Left renal cortex interstitium (tissue), 4 donors: ENCODE results near the gene RPS3A. TPM values are rescaled to one million over a fixed set of nuclear protein-coding genes. Genes with fewer than 3 reads are reported as not detected.
A peak's percentile ranks its signal among the peaks of the same experiment; 100 is the strongest.
"Not testable (repeated sequence)": the region's sequence is repeated elsewhere in the genome, so short reads cannot be mapped to it uniquely, and the experiment has no call there.

Source experiments
- DNase-seq, 4 donors: peaks; one replicate each; pipeline ENCODE4 v3.0.0-alpha.2; 2013; ENCODE audit warnings: low read depth in 4 of 4, low spot score in 2 of 4, missing footprints in 1 of 4
- polyA plus RNA-seq, 4 donors: library from polyadenylated mRNA; unstranded; fragments of 120-200 nt; gene quantifications; one replicate each; pipeline ENCODE4 v1.2.1, GENCODE V29; 2013; ENCODE audit not compliant: insufficient read length in 4 of 4

RPS3A gene
- 1,000 to 10,000 TPM; 3,701 to 4,907 (median 4,066) TPM for polyA plus RNA-seq

DNA sequence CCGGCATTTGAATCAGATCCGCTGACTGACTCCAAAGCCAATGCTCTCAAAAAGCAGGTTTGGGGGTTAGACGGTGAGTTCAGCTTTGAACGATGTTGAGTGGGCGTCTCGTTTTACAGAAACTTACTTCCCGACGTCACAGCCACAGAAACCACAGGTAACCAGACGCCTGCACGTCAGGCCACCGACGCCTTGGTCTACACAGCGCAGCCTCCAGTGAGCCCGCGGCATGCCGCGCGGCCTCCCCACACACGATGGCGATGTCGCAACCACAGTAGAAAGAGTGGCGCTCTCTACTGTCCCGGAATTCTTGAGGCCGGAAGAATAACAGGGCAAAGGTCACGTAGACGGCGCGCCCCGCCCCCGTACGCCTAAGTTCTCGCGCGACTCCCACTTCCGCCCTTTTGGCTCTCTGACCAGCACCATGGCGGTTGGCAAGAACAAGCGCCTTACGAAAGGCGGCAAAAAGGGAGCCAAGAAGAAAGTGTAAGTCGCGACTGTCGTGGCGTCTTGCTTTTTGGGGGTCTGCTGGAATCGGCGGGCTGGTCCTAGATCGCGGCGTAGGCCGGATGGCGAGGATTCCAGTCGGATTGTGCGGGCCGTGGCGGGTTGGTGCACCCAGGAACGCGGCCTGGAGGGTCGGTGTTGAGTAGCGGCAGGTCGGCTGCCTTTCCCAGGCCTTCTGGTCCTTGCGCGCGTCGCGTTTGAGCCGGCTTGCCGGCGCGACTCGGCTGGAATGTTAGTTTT, at the start of gene RPS3A:
Gene RPS3A (plus strand): TSS at position 400 of the 747 bp plus-strand sequence. CDS start 25 bp downstream, at position 425.
- DNase-seq = peak; percentile 92 to 97 (median 94)

DNA sequence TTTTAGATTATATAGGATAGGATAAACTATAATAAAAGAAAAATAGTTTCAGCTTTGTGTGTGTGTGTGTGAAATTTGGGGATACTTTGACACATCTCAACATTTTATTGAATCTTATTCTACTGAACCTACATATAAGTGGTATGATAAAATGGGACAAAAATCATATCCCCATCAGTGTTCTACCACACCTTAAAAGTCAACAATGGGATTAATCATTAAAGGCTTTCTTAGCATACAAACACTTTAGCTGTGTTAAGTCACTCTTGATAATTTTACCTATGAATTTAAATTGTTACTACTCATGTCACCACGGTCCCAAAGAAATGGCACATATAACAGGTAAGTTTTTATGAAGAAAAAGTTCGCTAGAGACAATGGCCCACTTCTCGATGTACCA, 46.6 kb upstream of the RPS3A start:
- DNase-seq = no peak

DNA sequence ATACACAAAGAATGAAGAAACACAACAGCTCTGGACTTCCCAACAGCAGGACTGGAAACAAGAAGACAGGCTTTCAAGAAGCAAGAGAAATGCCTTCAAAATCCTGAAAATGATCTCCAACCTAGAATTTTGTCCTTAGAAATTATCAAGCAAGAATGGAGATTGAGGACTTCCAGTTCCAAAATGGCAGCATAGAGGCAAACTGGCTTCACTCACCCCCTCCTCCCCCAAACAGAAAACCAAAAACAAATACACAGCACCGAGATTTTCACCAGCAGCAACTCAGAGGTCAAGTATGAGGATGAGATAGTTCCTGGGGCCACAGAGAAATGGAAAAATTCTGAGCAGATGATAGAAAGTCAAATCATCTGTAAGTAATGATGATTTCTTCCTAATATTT, 43.9 kb upstream of the RPS3A start:
- DNase-seq = no peak

DNA sequence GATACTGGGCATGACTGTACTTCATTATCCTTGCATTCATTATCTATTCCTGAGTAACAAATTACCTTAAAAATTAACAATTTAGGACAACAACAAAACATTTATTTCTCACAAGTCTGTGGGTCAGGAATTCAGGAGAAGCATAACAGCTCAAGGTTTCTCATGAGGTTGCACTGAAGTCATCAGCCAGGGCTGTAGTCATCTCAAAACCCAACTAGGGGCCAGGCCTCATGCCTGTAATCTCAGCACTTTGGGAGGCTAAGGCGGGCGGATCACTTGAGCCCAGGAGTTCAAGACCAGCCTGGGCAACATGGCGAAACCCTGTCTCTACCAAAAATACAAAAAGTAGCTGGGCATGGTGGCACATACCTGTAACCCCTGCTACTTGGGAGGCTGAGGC, 36.3 kb upstream of the RPS3A start:
- DNase-seq = not testable (repeated sequence)

DNA sequence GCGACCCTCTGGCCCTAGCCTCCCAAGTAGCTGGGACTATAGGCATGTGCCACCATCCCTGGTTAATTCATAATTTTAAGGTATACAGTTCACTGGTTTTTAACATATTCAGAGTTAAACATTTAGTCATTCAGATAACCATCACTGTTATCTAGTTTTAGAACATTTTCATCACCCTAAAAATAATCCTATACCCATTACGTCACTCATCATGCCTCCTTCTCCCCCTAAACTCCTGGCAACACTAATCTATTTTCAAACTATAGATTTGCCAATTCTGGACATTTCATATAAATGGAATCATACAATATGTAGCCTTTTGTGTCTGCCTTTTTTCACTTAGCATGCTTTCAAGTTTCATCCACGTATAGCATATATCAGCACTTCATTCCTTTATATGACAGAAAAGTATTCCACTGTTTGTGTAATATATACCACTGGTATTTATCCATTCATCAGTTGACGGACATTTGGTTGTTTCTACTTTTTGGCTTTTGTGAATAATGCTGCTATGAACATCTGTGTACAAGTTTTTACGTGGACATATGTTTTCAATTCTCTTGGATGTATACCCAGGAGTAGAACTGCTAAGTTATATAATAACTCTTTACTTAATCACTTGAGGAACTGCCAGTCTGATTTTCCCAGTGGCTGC, 32.0 kb upstream of the RPS3A start:
- DNase-seq = no peak

DNA sequence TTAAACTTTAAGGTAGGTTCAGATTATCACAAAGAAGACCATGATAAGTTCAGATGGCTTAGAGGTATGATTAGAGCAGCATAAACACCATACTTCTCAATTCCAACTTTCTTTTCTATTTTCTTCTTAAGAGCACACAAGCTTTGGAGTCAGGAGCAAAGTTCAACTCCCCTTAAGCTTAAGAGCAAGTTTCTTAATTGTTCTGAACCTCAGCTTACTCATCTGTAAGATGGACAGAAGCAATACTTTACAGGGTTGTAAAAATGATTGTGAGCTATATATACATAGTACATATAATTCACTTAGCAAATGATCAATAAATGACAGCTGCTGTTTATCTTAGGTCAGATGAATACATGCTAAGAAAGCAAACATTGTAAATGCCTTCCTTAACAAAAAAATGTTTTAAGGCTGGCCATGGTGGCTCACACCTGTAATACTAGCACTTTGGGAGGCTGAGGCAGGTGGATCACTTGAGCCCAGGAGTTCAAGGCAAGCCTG, 25.0 kb upstream of the RPS3A start:
- DNase-seq = no peak

DNA sequence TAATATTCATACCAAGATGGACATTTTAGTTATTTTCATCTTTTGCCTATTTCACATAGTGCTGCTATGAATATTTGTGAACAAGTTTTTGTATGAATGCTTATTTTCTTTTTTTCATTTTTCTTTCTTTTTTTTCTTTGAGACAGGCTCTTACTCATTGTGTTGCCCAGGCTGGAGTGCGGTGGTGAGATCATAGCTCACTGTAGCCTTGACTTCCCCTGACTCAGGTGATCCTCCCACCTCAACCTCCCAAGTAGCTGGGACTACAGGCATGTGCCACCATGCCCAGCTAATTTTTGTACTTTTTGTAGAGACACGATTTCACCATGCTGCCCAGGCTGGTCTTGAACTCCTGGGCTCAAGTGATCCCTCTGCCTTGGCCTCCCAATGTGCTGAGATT, 21.4 kb upstream of the RPS3A start:
- DNase-seq = not testable (repeated sequence)

DNA sequence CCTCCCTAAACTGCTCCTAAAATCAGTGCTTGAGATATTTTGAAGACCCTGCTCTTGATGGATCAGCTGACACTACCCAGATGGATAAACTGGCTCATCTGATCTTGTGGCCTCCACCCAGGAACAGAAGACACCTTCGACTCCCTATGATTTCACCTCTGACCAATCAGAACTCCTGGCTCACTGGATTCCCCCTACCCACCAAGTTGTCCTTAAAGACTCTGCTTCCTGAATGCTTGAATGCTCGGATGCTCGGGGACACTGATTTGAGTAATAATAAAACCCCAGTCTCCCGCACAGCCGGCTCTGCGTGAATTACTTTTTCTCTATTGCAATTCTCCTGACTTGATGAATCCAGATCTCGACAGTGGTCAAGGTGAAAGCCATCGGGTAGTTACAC, 12.0 kb upstream of the RPS3A start:
- DNase-seq = no peak

DNA sequence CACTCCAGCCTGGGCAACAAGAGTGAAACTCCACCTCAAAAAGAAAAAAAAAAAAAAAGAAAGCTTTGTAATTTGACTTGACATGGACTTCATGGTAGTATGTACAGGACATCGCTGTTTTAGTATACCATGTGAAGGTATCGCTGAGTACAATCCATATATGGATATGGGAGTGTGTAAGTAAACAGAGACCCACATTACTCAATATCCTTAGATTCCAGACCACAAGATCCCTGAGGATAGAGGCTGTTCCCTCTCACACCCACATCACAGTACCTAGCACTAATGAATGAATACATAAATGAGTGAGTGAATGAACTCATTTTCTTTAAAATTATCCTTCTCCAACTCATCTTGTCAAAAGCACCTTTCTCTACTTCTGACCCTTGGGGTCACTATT, 8.4 kb upstream of the RPS3A start:
- DNase-seq = no peak

DNA sequence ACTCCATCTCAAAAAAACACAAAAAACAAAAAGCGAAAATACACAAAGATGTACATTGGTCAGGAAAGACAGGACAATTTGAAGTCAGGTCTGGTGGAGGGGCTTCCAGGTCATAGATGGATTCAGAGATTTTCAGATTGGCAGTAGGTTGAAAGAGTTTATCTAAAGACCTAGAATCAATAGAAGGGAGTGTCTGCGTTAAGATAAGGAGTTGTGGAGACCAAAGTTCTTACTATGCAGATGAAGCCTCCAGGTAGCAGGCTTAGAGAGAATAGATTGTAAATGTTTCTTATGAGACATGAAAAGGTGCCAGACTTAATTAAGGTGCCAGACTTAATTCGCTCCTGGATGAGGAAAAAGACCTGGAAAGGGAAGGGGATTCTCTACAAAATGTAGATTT, 6.9 kb upstream of the RPS3A start:
- DNase-seq = no peak

DNA sequence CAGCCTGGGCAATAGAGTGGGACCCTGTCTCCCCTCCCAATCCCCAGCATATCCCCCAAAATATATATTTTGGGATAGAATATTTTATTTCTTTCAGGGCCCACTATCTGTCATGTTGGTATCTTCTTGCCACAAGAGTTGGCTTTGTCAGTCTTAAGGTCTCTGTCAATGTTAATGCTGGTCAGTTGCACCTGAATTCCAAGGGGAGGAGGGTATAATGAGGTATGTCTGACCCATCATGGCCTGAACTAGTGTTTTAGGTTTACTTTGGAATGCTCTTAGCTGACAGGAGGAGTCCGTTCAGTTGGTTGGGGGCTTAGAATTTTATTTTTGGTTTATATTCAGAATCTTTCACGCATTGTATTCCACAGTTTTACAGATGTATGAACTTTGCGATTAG, 6.2 kb upstream of the RPS3A start:
- DNase-seq = no peak

DNA sequence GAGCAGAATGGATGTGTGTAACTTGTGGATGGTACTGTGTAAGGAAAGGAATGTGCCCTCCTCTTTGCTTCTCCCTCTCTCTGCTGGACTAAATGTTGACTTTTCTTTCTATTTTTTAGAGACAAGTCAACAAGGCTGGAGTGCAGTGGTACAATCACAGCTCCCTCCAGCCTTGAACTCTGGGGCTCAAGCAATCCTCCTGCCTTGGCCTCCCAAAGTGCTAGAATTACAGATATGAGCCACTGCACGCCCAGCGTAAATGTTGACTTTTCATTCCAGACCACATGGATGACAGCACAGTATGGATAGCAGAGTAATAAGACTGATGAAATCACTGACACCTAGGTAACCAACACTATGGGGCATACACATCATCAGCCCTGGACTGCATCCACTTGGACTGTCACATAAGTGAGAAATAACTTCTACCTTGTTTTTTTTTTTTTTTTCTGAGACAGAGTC, 5.1 kb upstream of the RPS3A start:
- DNase-seq = no peak

DNA sequence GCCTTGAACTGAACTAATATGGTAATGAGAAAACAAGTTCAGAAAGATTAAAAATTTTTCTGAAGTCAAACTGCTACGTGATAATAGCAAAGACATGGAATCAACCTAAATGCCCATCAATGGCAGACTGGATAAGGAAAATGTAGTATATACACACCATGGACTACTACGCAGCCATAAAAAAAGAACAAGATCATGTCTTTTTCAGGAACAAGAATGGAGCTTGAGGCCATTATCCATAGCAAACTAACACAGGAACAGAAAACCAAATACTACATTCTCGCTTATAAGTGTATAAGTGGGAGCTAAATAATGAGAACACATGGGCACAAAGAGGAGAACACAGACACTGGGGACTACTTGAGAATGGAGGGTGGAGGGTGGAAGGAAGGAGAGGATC, 4.3 kb upstream of the RPS3A start:
- no peak for DNase-seq

DNA sequence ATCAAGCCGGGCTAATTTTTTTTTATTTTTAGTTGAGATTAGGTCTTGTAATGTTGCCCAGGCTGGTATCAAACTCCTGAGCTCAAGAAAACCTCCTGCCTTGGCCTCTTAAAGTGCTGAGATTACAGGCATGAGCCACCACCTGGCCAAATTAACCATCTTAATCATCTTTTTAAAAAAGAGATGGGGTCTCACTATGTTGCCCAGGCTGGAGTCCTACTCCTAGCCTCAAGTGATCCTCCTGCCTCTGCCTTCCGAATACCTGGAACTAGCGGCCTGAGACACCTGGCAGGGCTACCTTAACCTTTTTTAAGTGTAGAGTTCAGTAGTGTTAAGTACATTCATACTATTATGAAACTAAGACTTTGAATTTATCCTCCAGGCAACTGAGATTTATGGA, 1.7 kb upstream of the RPS3A start:
- DNase-seq = no peak

DNA sequence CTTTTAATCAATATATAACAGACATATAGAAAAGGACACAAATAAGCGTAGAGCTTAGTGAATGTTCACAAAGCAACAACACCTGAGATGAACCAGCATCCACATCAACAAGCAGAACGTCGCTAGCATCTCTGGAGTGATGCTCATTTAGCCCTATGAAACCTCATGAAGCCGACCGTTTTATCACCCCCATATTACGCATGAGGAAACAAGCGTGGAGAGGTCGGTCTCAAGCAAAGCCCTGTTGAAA, 524 bp upstream of the RPS3A start:
- no peak for DNase-seq

DNA sequence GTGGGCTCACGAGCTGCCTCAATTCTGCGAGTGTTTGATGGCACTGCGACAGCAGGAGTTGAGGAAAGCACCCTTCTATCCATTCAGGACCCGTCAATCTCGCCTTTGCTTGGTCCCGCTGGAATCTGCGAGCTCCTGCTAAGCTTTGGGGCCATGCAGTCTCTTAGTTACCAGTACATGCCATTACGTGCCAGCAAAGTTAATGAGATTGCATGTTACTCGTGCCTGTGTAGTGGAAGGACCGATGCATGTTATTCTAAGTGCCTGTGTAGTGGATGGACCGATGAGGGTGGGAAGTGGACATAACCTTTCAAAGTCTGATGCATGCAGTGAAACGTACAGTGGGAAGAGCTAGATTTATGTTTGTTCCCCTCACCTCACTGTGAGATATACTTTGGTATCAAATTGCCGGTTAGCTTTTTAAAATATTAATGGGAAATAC, 569 bp downstream of the RPS3A start:
- peak in 2 of 4 donors; percentile 36 to 60 for DNase-seq

DNA sequence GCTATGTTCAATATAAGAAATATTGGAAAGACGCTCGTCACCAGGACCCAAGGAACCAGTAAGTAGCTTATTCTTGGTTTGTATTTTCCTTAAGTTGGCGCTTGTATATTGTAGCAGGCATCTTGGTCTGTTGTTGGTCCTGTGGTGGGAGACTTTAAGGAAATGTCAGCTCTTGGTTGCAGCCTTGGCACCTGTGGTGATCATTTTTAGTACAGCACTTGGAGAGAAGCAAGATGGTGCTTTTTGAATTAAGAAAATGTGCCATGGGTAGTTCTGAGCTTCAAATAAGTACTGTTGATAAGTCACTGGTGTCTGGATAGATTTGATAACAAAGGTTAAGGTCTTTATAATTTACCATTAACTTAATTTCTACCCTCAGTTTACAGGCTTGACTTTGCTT, 1.1 kb downstream of the RPS3A start:
- DNase-seq = no peak

DNA sequence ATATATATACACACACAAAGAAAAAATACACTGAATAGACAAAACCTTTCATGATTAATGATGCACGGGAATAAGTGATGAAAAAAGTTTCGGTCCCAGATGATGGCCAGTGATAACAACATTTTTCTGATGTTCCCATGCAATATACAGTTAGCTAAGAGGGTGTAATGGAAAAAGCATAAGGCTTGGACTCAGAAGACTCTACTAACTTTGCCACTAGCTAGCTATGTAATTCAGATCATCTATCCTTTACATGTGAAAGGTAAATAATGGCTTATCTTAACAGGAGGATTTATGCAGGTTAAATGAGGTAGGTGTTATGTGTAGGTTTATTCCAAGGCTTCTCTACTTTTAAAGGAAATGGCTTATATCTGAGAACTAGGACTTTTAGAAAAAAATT, 4.3 kb downstream of the RPS3A start:
- DNase-seq = no peak

DNA sequence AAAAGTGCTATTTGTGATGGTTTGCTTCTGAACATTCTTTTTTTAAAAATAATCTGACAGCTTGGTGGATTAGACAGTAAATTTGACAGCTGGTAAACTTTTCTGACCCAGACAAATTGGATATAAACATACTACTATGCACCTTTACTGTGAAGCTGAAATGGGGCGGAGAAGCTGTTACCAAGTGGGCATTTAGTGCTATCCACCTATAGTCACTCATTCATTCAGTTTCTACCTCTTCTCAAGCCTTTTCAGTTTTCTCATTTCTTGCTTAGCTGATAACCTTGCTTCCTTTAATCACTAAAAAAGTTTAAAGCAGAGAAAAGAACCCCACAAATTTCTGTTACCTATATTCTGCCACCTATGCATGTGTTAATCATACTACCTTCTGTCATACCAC, 5.2 kb downstream of the RPS3A start:
- DNase-seq = no peak

DNA sequence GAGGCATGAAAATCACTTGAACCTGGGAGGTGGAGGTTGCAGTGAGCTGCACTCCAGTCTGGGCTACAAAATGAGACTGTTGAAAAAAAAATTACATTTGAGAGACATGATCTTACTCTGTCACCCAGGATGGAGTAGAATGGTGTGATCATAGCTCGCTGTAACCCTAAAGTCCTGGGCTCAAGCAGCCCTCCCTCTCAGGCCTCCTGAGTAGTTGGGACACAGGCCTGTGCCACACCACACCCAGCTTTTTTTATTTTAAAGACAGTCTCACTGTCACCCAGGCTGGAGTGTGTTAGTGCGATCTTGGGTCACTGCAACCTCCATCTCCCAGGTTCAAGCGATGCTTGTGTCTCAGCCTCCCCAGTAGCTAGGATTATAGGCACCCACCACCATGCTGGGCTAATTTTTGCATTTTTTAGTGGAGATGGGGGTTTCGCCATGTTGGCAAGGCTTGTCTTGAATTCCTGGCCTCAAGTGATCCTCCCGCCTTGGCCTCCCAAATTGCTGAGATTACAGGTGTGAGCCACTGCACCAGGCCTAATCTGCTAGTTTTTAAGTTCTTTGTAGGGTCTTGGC, 6.1 kb downstream of the RPS3A start:
- DNase-seq = no peak

DNA sequence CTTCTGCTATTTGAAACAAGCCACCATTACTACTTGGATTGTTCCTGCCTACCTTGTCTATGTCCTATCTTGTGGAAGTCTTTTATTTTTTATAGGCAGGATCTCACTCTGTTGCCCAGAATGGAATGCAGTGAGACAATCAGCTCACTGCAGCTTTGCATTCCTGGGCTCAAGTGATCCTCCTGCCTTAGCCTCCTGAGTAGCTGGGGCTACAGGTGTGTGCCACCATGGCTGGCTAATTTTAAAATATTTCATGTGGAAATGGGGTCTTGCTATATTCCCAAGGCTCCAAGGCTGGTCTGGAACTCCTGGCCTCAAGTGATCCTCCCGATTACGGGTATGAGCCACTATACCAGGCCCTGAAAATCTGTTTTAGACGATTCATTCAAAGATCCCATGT, 7.6 kb downstream of the RPS3A start:
- no peak for DNase-seq

DNA sequence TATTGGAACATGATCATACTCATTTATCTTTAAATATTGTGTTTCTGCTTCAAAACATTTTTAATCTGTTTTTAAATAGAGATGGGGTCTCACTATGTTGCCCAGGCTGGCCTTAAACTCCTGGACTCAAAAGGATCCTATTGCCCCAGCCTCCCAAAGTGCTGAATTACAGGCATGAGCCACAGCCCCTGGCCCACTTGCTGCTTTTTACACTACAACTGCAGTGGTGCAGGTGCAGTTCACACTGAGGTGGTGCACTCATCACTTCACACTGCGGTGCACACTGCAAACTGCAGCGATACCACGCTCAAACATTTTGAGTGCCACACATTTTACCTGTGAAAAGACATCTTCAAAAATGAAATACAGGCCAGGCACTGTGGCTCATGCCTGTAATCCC, 10.8 kb downstream of the RPS3A start:
- no peak for DNase-seq
